HUES48 (cell line): ENCODE data around the gene UBTF.
A peak's percentile ranks its signal among the peaks of the same experiment; 100 is the strongest.

Experiments
- H3K27ac ChIP-seq: one replicate; pipeline ENCODE4 v1.7.0; 2013; ENCODE audit warnings: low read depth, low read length, inconsistent platforms
- H3K27me3 ChIP-seq: 2 replicates; pipeline ENCODE4 v1.6.1; 2013; ENCODE audit warnings: mild to moderate bottlenecking, low read length; ENCODE audit not compliant: control insufficient read depth, insufficient read depth
- H3K36me3 ChIP-seq: 2 replicates; pipeline ENCODE4 v1.6.1; 2013; ENCODE audit warnings: low read length; ENCODE audit not compliant: control insufficient read depth, insufficient read depth
- H3K4me1 ChIP-seq: 2 replicates; pipeline ENCODE4 v1.6.1; 2013; ENCODE audit warnings: mild to moderate bottlenecking, low read length; ENCODE audit not compliant: control insufficient read depth, insufficient read depth
- H3K4me3 ChIP-seq: 2 replicates; pipeline ENCODE4 v1.5.1; 2013; ENCODE audit warnings: mild to moderate bottlenecking, low read depth, low read length
- H3K9ac ChIP-seq: 2 replicates; pipeline ENCODE4 v1.6.1; 2013; ENCODE audit warnings: mild to moderate bottlenecking, low read depth, low read length, moderate library complexity
- H3K9me3 ChIP-seq: 2 replicates; pipeline ENCODE4 v1.6.1; 2013; ENCODE audit warnings: low read length; ENCODE audit not compliant: control insufficient read depth, insufficient read depth

UBTF gene, protein sequence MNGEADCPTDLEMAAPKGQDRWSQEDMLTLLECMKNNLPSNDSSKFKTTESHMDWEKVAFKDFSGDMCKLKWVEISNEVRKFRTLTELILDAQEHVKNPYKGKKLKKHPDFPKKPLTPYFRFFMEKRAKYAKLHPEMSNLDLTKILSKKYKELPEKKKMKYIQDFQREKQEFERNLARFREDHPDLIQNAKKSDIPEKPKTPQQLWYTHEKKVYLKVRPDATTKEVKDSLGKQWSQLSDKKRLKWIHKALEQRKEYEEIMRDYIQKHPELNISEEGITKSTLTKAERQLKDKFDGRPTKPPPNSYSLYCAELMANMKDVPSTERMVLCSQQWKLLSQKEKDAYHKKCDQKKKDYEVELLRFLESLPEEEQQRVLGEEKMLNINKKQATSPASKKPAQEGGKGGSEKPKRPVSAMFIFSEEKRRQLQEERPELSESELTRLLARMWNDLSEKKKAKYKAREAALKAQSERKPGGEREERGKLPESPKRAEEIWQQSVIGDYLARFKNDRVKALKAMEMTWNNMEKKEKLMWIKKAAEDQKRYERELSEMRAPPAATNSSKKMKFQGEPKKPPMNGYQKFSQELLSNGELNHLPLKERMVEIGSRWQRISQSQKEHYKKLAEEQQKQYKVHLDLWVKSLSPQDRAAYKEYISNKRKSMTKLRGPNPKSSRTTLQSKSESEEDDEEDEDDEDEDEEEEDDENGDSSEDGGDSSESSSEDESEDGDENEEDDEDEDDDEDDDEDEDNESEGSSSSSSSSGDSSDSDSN

DNA sequence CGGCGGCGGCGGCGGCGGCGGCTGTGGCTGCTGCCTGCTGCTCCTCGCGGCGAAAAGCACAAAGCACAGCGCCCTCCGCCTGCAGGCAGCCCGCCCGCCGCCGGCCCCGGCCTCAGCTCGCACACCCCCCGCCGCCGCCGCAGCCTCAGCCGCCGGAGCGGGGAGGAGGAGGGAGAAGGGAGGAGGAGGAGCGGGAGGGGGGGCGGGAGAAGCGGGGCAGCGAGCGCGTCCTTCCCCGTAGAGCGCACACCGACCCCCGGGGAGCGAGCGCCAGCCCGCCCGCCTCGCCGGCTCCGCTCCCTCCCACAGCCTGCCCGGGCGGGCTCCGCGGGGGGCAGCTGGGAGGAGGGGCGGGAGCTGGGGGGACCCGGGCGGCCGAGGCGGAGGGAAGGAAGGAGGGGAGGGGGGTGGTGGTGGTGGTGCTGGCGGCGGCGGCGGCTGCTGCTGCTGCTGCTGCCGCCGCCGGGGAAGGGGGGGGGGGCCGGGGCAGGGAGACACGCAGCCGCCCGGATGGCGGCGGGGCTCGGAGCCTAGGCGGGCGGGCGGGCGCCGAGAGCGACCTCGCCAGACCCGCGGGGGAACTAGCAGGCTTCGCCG lies at the start of gene UBTF:
TSS of gene UBTF (minus strand) at position 60 of the 597 bp plus-strand sequence. CDS start 1,446 bp downstream, outside the sequence.
- Histone ChIP-seq H3K9ac (peak within 1 kb of the TSS; percentile 95), H3K4me1 (peaks cover 16% of the 10 kb centered on the region), H3K9me3 (no peaks in the 10 kb centered on the region), H3K36me3 (peaks cover 32% of the 10 kb centered on the region), H3K4me3 (peak within 1 kb of the TSS; percentile 87), H3K27me3 (0 out of 2 replicates have a peak, but pooled peaks cover 6% of the 10 kb centered on the region), H3K27ac (peak within 1 kb of the TSS; percentile 95)

DNA sequence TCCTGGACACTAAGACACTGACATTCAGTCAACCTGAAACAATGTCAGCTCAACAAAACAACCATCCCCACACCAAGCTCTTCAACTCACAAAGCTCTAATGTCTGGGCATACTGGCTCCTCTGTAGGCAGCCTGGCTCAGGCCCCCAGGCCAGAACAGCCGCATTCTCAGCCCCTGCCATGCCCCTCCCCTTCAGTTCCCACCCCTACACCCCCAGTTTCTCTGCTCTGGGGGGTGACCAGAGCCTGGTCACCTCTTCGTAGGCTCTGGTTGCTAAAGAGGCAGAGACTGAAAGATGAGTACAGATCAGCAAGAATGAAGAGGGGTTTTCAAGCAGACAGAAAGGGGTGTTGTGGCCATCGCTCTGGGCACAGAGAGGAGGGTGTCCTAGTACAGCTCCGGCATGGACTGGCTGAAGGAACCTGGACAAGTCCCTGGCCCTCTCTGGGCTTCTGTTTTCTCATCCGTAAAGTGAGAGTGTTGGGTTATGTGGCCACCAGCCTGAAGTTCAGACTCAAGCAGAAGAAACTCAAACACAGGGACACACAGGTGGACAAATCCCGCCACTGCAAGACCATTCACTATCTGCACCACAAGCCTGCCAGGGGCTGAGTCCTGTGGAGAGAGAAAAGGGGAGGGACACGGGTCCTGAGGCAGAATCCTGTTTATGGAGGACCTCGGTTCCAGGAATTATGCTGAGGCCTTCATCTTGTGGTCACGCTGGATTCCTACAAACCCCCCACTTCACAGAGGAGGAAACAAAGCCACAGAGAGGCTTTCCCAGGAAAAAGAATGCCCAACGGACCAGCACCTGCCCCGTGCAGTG lies 49.4 kb upstream of the UBTF start:
- H3K27ac ChIP-seq = no peak overlapping the region
- no peak overlapping the region for H3K9ac ChIP-seq
- H3K27me3 ChIP-seq = no peaks in the 10 kb centered on the region
- no peaks in the 10 kb centered on the region for H3K9me3 ChIP-seq
- no peaks in the 10 kb centered on the region for H3K36me3 ChIP-seq
- H3K4me3 ChIP-seq = no peak overlapping the region
- H3K4me1 ChIP-seq = no peaks in the 10 kb centered on the region

DNA sequence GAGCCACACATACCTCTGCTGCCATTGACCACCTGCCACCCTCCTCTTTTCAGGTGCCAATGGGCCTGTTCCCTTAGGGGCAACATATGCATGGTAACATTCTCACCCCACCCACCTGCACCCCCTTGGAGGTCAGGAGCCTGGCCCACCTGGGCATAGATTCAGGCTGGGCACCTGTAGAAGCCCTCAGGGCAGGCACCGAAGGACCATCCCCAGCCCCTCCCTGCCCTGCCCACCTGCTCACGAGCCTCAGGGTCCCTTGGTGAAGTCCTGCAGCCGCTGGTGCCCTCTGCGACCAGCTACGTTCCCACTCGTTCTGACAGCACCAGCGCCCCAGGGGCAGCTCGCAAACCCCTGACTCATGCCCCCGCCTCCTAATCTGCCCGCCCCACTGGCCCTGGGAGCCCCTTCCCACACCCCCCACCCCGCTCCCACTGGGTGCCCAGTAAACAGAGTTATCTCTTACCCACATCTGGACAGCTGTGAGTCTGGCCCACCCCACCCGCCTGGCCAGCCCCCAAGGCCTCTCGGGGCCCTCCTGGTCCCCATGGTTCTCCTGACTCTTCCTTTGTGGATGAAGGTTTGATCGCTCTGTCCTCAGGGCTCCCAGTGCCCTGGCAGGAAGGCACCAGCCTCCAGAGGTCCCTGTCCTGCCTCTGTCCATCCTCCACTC lies 48.5 kb upstream of the UBTF start, which contains the start of gene SLC4A1:
TSS of gene SLC4A1 (minus strand) at position 318 of the 673 bp plus-strand sequence. CDS start 5,269 bp downstream, outside the sequence.
- H3K9me3 ChIP-seq = no peaks in the 10 kb centered on the region
- no peaks in the 10 kb centered on the region for H3K4me1 ChIP-seq
- H3K9ac ChIP-seq = no peak within 1 kb of the TSS
- H3K36me3 ChIP-seq = no peaks in the 10 kb centered on the region
- H3K4me3 ChIP-seq = no peak within 1 kb of the TSS
- H3K27ac ChIP-seq = no peak within 1 kb of the TSS
- no peaks in the 10 kb centered on the region for H3K27me3 ChIP-seq

DNA sequence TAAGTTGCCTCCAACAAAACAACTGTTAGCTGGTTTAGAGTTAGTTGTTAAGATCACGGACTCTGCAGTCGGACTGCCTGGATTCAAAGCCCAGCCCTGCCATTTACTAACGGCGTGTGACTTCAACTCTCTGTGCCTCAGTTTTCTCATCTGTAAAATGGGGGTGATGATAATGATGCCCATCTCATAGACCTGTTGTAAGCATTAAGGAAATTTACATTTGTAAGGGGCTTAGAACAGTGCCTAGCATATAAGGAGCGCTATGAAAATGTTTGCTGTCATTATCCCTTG lies 47.6 kb upstream of the UBTF start:
- H3K36me3 ChIP-seq = no peaks in the 10 kb centered on the region
- no peak overlapping the region for H3K4me3 ChIP-seq
- no peaks in the 10 kb centered on the region for H3K4me1 ChIP-seq
- no peak overlapping the region for H3K9ac ChIP-seq
- no peak overlapping the region for H3K27ac ChIP-seq
- H3K27me3 ChIP-seq = no peaks in the 10 kb centered on the region
- no peaks in the 10 kb centered on the region for H3K9me3 ChIP-seq

DNA sequence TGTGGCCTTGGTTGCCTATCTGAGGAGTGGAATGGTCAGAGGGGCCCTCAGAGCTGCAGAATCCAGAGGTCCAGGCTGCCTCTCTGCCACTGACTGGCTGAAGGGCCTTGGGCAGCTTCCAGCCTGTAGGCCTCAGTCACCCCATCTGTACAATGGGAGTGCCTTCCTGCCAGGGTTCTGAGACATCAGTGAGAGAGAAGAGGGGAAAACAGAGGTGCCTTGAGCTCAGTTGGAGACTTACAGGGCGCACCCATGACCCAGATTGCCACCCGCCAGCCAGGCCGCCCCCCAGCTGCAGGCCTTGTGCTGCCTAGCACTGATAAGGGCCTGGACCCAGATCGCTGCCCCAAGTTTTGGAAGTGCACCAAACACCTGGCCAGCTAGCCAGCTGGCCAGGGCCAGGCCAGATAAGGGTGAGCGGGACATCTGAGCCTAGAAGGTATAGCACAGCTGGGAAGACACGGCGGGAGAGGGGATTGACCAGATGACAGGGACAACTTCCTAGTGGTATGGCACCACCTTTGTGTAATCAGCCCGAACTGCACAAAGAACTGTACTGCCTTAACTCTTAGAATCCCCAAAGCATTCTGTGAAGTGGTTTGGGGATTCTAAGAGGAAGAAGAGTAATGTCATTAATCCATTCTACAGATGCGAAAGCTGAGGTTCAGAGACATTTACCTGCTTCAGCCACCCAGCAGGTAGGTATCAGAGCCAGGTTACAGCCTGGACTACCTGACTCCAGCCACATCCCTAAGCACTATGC lies 47.1 kb upstream of the UBTF start:
- H3K9me3 ChIP-seq = no peaks in the 10 kb centered on the region
- no peak overlapping the region for H3K9ac ChIP-seq
- H3K36me3 ChIP-seq = no peaks in the 10 kb centered on the region
- H3K4me3 ChIP-seq = no peak overlapping the region
- no peaks in the 10 kb centered on the region for H3K4me1 ChIP-seq
- H3K27ac ChIP-seq = no peak overlapping the region
- no peaks in the 10 kb centered on the region for H3K27me3 ChIP-seq

DNA sequence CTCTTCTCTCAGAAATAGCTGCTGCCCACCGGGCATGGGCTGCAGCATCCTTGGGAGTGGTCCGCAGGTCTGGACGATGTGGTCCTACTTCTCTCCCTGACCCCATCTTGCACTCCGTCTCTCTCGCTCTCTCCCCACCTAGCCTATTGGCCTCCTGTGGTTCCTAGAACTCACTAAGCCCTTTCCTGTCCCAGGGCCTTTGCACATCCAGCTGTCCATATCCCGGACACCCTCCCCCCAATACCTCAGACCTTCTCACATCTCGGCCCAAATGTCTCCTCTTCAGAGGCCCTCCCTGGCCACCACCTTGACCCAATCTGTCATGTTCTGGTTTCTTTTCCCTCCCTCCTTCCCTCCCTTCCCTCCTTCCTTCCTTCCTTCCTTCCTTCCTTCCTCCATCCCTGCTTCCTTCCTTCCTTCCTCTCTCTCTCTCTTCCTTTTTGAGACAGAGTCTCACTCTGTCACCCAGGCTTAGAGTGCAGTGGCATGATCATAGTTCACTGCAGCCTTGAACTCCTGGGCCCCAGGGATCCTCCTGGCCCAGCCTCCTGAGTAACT lies 43.9 kb upstream of the UBTF start:
- Histone ChIP-seq H3K4me3 (no peak overlapping the region), H3K9me3 (no peaks in the 10 kb centered on the region), H3K36me3 (no peaks in the 10 kb centered on the region), H3K9ac (no peak overlapping the region), H3K27ac (no peak overlapping the region), H3K27me3 (no peaks in the 10 kb centered on the region), H3K4me1 (no peaks in the 10 kb centered on the region)

DNA sequence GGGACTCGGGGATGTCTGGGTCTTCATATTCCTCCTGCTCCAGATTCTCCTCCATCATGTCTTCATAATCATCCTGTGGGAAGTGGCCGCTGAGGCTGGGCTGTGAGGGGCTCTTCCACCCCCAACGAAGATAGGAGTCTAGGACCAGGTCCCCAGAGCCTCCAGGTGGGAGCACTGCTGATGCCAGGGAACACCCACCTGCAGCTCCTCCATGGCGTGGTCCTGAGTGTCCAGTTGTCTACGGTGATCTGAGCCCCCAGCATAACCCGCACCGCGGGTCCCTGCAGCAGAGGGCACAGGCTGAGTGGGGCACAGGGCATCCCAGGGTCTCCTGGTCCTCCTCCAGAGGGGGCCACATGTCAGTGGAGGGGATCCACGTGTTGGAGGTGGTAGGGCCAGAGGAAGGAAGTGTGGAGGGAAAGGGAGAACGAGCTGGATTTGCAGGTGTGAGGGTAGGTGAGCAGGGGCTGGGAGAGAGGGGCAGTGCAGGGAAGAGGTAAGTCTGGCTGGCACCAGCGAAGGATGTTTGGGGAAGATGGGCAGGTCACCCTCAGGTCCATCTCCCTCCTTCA lies 43.3 kb upstream of the UBTF start:
- no peak overlapping the region for H3K4me3 ChIP-seq
- H3K9ac ChIP-seq = no peak overlapping the region
- H3K36me3 ChIP-seq = no peaks in the 10 kb centered on the region
- H3K27ac ChIP-seq = no peak overlapping the region
- H3K27me3 ChIP-seq = no peaks in the 10 kb centered on the region
- H3K9me3 ChIP-seq = no peaks in the 10 kb centered on the region
- H3K4me1 ChIP-seq = no peaks in the 10 kb centered on the region

DNA sequence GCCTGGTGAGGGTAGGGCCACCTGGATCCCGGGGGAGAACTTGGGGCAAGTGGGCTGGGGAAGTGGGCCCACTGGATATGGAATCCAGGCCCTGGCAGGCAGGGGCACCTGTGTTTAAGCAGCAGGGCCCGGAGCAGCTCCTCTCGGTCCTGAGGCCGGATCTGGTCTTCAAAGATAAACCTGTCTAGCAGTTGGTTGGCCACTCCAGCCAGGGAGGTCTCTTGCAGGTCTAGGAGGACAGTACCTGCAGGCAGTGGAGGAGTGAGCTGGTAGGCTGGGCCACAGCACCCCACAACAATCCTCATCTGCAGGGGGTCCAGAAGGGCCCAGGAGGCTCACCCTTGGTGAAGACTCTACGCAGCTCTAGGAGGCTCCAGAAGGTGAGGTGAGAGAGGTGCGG lies 40.8 kb upstream of the UBTF start:
- Histone ChIP-seq H3K9me3 (no peaks in the 10 kb centered on the region), H3K4me1 (no peaks in the 10 kb centered on the region), H3K4me3 (no peak overlapping the region), H3K27me3 (no peaks in the 10 kb centered on the region), H3K27ac (no peak overlapping the region), H3K36me3 (no peaks in the 10 kb centered on the region), H3K9ac (no peak overlapping the region)

DNA sequence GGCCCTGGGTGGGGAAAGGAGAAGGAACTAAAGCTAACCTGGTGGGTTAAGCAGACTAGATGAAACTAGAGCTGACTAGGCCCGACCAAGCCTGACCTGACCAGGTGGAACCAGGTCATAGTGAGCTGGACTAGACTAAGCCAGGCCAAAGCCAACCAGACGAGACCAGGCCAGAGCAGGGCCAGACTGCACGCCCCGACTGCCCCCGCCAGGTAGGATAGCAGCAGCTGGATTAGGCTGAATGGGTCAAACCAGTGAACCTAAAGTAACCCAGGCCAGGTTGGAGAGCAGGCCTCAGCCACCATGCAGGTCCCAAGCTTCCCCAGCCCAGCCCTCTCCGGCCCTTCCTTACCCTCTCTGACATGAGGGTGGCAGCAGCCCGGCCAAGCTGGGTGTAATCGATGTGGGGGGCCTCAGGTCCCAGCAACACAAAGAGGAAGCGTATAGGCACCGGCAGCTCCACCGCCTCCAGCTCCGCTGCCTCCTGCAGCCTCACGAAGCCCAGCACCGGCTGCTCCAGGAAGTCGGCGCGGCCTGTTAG lies 39.4 kb upstream of the UBTF start:
- no peaks in the 10 kb centered on the region for H3K9me3 ChIP-seq
- no peak overlapping the region for H3K9ac ChIP-seq
- H3K4me1 ChIP-seq = no peaks in the 10 kb centered on the region
- H3K36me3 ChIP-seq = no peaks in the 10 kb centered on the region
- no peak overlapping the region for H3K4me3 ChIP-seq
- no peak overlapping the region for H3K27ac ChIP-seq
- H3K27me3 ChIP-seq = no peaks in the 10 kb centered on the region
